Panc1 (cell line): ENCODE results near the gene COQ8B.

Experiments
- POLR2AphosphoS5 ChIP-seq: IDR thresholded peaks from 2 replicates; pipeline ENCODE4 v1.6.1; 2012; ENCODE audit warnings: mild to moderate bottlenecking, low read depth, low read length, moderate library complexity
- REST ChIP-seq, 2 experiments: IDR thresholded peaks; 2 replicates each; pipeline ENCODE4 v1.6.1; 2011 to 2012; ENCODE audit warnings: low read depth in 2 of 2, control low read depth in 1 of 2, low read length in 1 of 2, mild to moderate bottlenecking in 1 of 2, moderate library complexity in 1 of 2; ENCODE audit not compliant: insufficient read depth in 1 of 2
- SIN3A ChIP-seq: IDR thresholded peaks from 2 replicates; pipeline ENCODE4 v1.6.1; 2012; ENCODE audit warnings: low read depth, mild to moderate bottlenecking, low read length, moderate library complexity, borderline replicate concordance; ENCODE audit not compliant: insufficient read depth
- TF ChIP-seq, protein P1 (sequence below): fragments of 450-650 bp; IDR thresholded peaks from 2 replicates; pipeline ENCODE4 v1.5.1; 2017; ENCODE audit warnings: mild to moderate bottlenecking

GRCh38 chr19:40663695-40664692, 52.7 kb downstream of the COQ8B start:
- TF ChIP-seq, protein P1, sequence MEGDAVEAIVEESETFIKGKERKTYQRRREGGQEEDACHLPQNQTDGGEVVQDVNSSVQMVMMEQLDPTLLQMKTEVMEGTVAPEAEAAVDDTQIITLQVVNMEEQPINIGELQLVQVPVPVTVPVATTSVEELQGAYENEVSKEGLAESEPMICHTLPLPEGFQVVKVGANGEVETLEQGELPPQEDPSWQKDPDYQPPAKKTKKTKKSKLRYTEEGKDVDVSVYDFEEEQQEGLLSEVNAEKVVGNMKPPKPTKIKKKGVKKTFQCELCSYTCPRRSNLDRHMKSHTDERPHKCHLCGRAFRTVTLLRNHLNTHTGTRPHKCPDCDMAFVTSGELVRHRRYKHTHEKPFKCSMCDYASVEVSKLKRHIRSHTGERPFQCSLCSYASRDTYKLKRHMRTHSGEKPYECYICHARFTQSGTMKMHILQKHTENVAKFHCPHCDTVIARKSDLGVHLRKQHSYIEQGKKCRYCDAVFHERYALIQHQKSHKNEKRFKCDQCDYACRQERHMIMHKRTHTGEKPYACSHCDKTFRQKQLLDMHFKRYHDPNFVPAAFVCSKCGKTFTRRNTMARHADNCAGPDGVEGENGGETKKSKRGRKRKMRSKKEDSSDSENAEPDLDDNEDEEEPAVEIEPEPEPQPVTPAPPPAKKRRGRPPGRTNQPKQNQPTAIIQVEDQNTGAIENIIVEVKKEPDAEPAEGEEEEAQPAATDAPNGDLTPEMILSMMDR, result no peak
- TF ChIP-seq REST (IDR thresholded peaks at IDR 0.05; ENCODE audit: insufficient read depth in 1 of 2, low read depth in 2 of 2, low read length in 1 of 2), result no peak
- no peak for TF ChIP-seq POLR2AphosphoS5
- TF ChIP-seq SIN3A, result no peak
